Hepatocyte (in vitro differentiated cells): ENCODE measurements around the gene INPP4B. TPM values are rescaled to one million over a fixed set of nuclear protein-coding genes. Genes with fewer than 3 reads are reported as not detected.

Experiments
- DNase-seq: peaks from one replicate; pipeline ENCODE4 v3.0.0-alpha.2; 2016; ENCODE audit warnings: low spot score
- H2AFZ ChIP-seq: fragments of 200-600 bp; sonication (generic); 2 replicates; pipeline ENCODE4 v1.6.0; 2016; ENCODE audit warnings: antibody characterized with exemption, mild to moderate bottlenecking
- H3K27ac ChIP-seq: fragments of 200-600 bp; sonication (generic); 2 replicates; pipeline ENCODE4 v1.5.1; 2016; ENCODE audit warnings: mild to moderate bottlenecking
- H3K27me3 ChIP-seq: fragments of 200-600 bp; sonication (generic); 2 replicates; pipeline ENCODE4 v1.6.1; 2016
- H3K36me3 ChIP-seq: fragments of 200-600 bp; sonication (generic); replicated peaks from 2 replicates; pipeline ENCODE4 v1.5.1; 2016; ENCODE audit warnings: low read depth; ENCODE audit not compliant: insufficient read depth
- H3K4me1 ChIP-seq: fragments of 200-600 bp; sonication (generic); 2 replicates; pipeline ENCODE4 v1.5.1; 2016; ENCODE audit warnings: mild to moderate bottlenecking, moderate library complexity; ENCODE audit not compliant: insufficient read depth
- H3K4me2 ChIP-seq: fragments of 200-600 bp; sonication (generic); 2 replicates; pipeline ENCODE4 v1.6.0; 2016
- H3K4me3 ChIP-seq: fragments of 200-600 bp; sonication (generic); 2 replicates; pipeline ENCODE4 v1.5.1; 2016; ENCODE audit warnings: mild to moderate bottlenecking
- H3K79me2 ChIP-seq: fragments of 200-600 bp; sonication (generic); 2 replicates; pipeline ENCODE4 v1.6.0; 2017; ENCODE audit warnings: mild to moderate bottlenecking
- H3K9me2 ChIP-seq: fragments of 200-600 bp; sonication (generic); replicated peaks from 2 replicates; pipeline ENCODE4 v1.6.0; 2017; ENCODE audit warnings: mild to moderate bottlenecking; ENCODE audit not compliant: insufficient read depth
- H3K9me3 ChIP-seq: fragments of 200-600 bp; sonication (generic); 2 replicates; pipeline ENCODE4 v1.5.1; 2016; ENCODE audit warnings: low read depth, mild to moderate bottlenecking
- H4K20me1 ChIP-seq: fragments of 200-600 bp; sonication (generic); 2 replicates; pipeline ENCODE4 v1.6.0; 2016; ENCODE audit warnings: mild to moderate bottlenecking; ENCODE audit not compliant: insufficient read depth, poor library complexity, severe bottlenecking
- CTCF ChIP-seq: fragments of 200-600 bp; sonication (generic); IDR thresholded peaks from 2 replicates; pipeline ENCODE4 v1.5.1; 2016; ENCODE audit warnings: antibody characterized with exemption, mild to moderate bottlenecking; ENCODE audit not compliant: poor library complexity
- EZH2 ChIP-seq: fragments of 200-600 bp; sonication (generic); IDR thresholded peaks from 2 replicates; pipeline ENCODE4 v1.6.1; 2016; ENCODE audit warnings: antibody characterized with exemption, mild to moderate bottlenecking, borderline replicate concordance
- EZH2phosphoT487 ChIP-seq: fragments of 200-600 bp; sonication (generic); IDR thresholded peaks from one replicate; pipeline ENCODE4 v1.6.1; 2018; ENCODE audit warnings: antibody characterized with exemption, mild to moderate bottlenecking, low read depth, moderate library complexity; ENCODE audit not compliant: unreplicated experiment, severe bottlenecking
- WGBS: methylation state at CpG from one replicate; pipeline ENCODE4 v1.1.6; 2016; ENCODE audit warnings: low lambda C conversion rate; ENCODE audit errors: missing lambda C conversion rate; 5-methylcytosine and 5-hydroxymethylcytosine counted together
- polyA plus RNA-seq: library from polyadenylated mRNA; unstranded; fragments of >200 nt; fragmentation: Nextera tagmentation; extraction: Ambion mirVana; gene quantifications from 2 replicates; pipeline ENCODE4 v1.2.1, GENCODE V29; 2016
- total RNA-seq: library from RNA; depleted of rRNA; stranded (reverse); fragments of >200 nt; gene quantifications from 2 replicates; pipeline ENCODE4 v1.2.3, GENCODE V29; 2014

Gene INPP4B
- total and polyA plus RNA-seq, 2 experiments from 2014 or later, result 4.2 to 7.1 TPM

DNA sequence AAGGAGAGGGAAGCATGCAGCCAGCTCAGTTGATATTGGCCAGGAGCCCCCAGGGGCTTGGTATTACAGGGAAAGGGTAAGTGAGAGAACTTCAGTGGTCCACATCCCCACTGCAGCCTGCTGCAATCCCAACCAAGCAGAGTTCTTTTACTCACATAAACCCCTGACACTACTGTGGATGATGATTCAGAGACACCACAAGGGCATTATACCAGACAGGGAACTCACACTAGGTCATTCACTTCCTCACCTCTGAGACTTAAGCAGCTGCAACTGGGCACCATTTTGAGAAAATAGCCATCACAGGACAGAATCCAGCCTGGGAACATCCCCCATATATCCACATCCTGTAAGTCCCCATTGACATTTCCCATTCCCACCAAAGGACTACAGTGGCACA is 248.0 kb downstream of the INPP4B start:
- no peaks in the 10 kb centered on the region for H3K9me3 ChIP-seq
- no peaks in the 10 kb centered on the region for H3K27me3 ChIP-seq
- no peak for TF ChIP-seq EZH2phosphoT487
- no peak for TF ChIP-seq CTCF
- TF ChIP-seq EZH2, result no peak
- no peaks in the 10 kb centered on the region for H3K9me2 ChIP-seq
- no peak for DNase-seq
- H3K79me2 ChIP-seq, result no peaks in the 10 kb centered on the region
- H3K4me2 ChIP-seq, result no peak overlapping the region
- no peak overlapping the region for H2AFZ ChIP-seq
- H4K20me1 ChIP-seq, result no peaks in the 10 kb centered on the region
- H3K36me3 ChIP-seq, result no peaks in the 10 kb centered on the region
- H3K27ac ChIP-seq, result no peak overlapping the region
- H3K4me3 ChIP-seq, result no peak overlapping the region
- peaks cover 9% of the 10 kb centered on the region for H3K4me1 ChIP-seq

DNA sequence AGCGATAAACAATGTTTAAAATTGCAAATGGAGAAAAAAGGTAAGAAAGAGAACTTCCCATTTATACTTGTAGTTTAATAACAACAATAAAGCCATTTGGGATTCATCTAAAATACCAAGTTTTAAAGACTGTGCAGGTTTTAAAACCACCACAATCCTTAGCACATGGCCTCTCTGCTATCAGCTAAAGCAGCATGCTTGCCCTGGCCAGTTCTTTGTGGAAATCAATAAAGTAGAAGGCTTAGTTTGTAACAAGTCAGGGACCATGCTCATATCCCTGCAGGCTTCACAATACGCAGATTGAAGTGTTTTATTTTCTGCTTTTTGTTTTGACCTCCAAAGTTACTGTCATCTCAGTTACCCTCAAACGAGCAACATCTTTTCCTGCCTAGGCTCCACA is 249.5 kb downstream of the INPP4B start:
- 67% methylated on average over 3 of the region's 3 CpGs for WGBS
- H3K27ac ChIP-seq, result no peak overlapping the region
- no peak overlapping the region for H3K4me2 ChIP-seq
- H3K9me2 ChIP-seq, result no peaks in the 10 kb centered on the region
- DNase-seq, result no peak
- no peaks in the 10 kb centered on the region for H3K79me2 ChIP-seq
- H3K9me3 ChIP-seq, result no peaks in the 10 kb centered on the region
- no peak overlapping the region for H3K4me3 ChIP-seq
- H4K20me1 ChIP-seq, result no peaks in the 10 kb centered on the region
- H3K4me1 ChIP-seq, result peaks cover 9% of the 10 kb centered on the region
- TF ChIP-seq CTCF (no peak), EZH2 (no peak), EZH2phosphoT487 (no peak)
- H3K36me3 ChIP-seq, result no peaks in the 10 kb centered on the region
- no peak overlapping the region for H2AFZ ChIP-seq
- H3K27me3 ChIP-seq, result no peaks in the 10 kb centered on the region

DNA sequence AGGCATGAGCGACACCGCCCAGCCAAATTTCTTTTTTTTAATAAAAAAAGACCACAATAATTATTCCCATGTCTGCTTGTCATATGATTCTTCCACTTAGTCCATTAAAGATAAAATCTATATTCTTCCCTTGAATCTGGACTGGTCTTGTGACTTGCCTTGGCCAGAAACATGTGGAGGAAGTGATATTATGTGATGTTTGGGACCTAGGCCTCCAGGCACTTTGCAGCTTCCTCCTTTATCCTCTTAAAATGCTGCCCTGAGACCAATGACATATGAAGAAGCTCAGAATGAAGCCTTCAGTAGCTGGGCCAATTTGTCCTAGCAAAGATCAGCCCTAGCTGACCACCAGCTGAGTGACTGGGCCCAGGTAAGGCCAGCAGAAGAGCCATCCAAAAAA is 250.0 kb downstream of the INPP4B start:
- H4K20me1 ChIP-seq, result no peaks in the 10 kb centered on the region
- WGBS, result 100% methylated on average over 2 of the region's 2 CpGs
- H3K9me3 ChIP-seq, result no peaks in the 10 kb centered on the region
- no peaks in the 10 kb centered on the region for H3K9me2 ChIP-seq
- no peak overlapping the region for H3K4me3 ChIP-seq
- H3K4me1 ChIP-seq, result peaks cover 9% of the 10 kb centered on the region
- H2AFZ ChIP-seq, result no peak overlapping the region
- H3K79me2 ChIP-seq, result no peaks in the 10 kb centered on the region
- DNase-seq, result no peak
- no peak for TF ChIP-seq EZH2
- TF ChIP-seq EZH2phosphoT487, result no peak
- no peak for TF ChIP-seq CTCF
- no peaks in the 10 kb centered on the region for H3K36me3 ChIP-seq
- H3K27ac ChIP-seq, result no peak overlapping the region
- H3K4me2 ChIP-seq, result no peak overlapping the region
- H3K27me3 ChIP-seq, result no peaks in the 10 kb centered on the region

DNA sequence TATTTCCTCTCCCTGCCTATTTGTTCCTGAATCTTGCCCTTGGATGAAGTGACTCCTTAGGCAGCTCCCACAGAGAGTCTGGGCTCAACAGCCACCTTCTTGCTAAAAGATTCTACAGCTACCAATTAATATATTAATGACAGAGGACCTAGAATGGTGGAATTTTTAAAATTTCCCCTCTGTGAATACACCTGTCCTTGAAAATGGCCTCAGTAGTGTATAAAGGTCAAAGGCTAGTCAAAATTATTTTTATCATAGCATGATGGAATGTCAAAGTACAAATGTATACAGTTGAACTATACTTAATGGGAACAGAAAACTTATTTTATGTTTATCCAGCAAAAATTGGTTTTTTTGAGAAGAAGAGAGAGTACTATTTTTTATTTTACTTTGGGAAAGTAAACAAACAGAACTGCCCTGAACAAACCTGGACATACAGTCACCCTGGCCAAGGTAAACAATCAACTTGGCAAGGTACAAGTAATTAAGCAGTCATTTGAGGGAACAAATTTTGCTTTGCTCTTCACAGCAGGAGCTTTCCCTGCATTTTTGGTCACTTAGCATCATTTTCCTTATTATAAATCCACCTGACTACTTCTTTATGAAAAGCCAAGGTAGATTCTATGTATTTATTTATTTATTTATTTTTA is 250.8 kb downstream of the INPP4B start:
- TF ChIP-seq EZH2 (no peak), CTCF (no peak), EZH2phosphoT487 (no peak)
- Histone ChIP-seq H2AFZ (no peak overlapping the region), H3K9me2 (no peaks in the 10 kb centered on the region), H3K4me2 (no peak overlapping the region), H3K4me1 (peaks cover 9% of the 10 kb centered on the region), H4K20me1 (no peaks in the 10 kb centered on the region), H3K36me3 (no peaks in the 10 kb centered on the region), H3K4me3 (no peak overlapping the region), H3K79me2 (no peaks in the 10 kb centered on the region), H3K27me3 (no peaks in the 10 kb centered on the region), H3K9me3 (no peaks in the 10 kb centered on the region), H3K27ac (no peak overlapping the region)
- DNase-seq, result no peak
